CD4-positive, alpha-beta T cell treated with Interferon alpha-2 for 1 hour (primary cell): Measurements from ENCODE around the gene ZFAND2A.
"Not testable (repeated sequence)": the region's sequence is repeated elsewhere in the genome, so short reads cannot be mapped to it uniquely, and the experiment has no call there.

Experiments used
- DNase-seq, 2 donors: peaks; one replicate each; pipeline ENCODE4 v3.0.0-alpha.2; 2020 to 2022

Gene ZFAND2A

DNA sequence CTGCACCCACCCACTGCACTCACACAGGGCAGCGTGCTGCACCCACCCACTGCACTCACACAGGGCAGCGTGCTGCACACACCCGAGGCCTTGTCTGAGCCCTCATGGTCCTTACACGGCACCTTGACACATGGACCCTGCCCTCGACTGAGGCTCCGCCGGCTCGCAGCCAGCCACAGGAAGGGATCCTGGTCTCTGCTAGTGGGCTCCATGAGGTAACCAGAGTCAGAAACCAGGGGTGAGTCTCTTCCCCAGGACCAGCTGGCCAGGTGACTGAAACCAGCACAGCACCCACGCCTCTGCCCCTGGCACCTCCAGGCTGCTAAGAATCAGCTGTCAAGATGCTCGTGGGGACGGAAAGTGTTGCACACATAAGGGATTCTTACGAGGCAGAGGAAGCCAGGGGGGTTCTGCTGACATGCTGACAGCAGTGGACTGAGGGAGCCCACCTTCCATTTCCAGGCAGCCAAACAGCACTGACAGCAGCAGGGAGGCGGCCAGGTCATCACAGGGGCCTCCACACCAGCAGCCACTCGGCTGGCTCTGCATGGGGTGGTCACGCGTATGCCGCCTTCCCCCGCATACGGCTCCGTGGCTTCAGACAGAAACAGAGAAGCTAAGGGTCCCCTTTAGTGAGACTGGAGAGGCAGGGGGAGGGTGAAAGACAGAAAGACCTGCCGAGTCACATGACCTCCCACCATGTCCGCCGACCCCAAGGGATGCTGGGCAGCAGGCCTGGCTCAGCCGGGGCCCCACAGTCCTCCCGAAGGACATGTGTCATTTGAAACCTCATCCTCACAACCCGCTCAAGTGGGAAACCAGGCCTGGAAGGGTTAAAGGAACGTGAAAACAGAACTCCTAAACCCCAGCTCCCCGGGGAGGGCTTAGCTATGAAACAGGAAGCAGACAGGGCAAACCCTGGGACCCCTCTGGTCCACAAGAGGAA lies 37.8 kb downstream of the ZFAND2A start:
- no peak for DNase-seq

DNA sequence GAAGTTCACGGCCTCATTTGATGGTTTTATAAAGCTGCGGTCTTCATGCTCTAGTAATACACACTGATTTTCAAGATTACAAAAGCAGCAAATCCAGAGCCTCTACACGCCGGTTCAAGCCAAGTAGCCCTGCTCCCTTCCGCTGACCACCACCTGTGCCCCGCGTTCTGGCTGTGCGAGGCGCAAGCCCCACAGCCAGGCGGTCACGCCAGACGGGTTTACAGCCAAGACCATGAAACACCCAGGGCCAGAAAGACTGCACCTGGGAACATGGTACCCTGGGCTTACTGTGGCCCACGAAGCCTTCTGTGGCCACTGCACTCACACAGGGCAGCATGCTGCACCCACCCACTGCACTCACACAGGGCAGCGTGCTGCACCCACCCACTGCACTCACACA lies 38.5 kb downstream of the ZFAND2A start:
- no peak for DNase-seq

DNA sequence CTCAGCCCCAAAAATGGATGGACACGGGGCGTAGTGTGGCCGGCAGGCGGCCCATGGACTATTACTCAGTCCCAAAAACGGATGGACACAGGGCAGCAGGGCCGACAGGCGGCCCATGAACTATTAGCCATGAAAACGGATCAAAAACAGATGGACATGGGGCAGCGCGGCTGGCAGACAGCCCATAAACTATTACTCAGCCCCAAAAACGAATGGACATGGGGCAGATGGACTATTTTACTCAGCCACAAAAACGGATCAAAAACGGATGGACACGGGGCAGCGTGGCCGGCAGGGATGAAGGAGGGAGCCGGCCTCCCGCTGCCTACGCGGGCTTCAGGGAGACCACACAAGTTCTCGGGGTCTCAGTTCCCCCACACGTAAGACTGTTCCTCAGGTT lies 39.2 kb downstream of the ZFAND2A start:
- no peak for DNase-seq

DNA sequence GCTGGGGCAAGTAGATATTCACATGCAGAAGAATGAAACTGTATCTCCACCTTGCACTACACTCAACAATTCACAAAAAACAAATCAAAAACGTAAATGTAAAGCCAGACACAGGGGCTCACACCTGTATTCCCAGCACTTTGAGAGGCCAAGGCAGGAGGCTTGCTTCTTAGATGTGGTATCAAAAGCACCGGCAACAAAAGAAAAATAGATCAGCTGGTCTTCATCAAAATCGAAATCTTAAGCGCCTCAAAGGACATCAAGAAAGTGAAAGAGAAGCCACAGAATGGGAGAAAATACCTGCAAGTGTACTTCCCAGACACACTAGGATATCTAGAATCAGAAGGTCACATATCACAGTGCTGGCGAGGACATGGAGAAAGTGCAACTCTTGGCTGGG lies 40.8 kb downstream of the ZFAND2A start:
- DNase-seq, result no peak

GRCh38 chr7:1117321-1117928 lies 42.6 kb downstream of the ZFAND2A start:
- DNase-seq, result no peak

DNA sequence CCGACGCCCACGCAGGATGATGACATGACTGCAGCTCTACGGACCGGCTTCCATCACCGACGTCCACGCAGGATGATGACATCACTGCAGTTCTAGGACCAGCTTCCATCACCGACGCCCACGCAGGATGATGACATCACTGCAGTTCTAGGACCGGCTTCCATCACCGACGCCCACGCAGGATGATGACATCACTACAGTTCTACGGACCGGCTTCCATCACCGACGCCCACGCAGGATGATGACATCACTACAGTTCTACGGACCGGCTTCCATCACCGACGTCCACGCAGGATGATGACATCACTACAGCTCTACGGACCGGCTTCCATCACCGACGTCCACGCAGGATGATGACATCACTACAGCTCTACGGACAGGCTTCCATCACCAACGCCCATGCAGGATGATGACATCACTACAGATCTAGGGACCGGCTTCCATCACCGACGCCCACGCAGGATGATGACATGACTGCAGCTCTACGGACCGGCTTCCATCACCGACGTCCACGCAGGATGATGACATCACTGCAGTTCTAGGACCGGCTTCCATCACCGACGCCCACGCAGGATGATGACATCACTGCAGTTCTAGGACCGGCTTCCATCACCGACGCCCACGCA lies 43.5 kb downstream of the ZFAND2A start:
- not testable (repeated sequence) for DNase-seq

GRCh38 chr7:1115171-1116045 lies 44.6 kb downstream of the ZFAND2A start:
- DNase-seq, result not testable (repeated sequence)

GRCh38 chr7:1114505-1114904 lies 45.5 kb downstream of the ZFAND2A start:
- no peak for DNase-seq

DNA sequence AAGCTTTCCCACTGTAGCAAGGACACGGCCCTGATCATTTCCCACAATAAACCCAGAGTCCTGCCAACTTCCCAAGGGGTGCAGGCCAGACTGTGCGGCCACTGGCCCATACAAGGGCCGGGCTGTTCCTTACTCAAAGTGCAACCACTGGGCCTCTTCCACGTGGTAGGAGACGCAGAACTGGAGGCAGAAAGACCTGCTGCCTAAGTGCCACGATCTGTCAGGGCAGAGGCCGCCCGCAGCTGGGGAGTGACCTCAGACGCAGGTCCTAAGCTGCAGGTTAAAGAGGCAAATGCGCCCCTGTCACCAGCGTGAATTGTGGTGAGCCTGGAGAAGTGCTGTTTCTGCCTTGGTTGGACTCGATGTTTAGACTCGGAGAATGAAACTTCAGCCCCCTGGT lies 45.9 kb downstream of the ZFAND2A start:
- no peak for DNase-seq

DNA sequence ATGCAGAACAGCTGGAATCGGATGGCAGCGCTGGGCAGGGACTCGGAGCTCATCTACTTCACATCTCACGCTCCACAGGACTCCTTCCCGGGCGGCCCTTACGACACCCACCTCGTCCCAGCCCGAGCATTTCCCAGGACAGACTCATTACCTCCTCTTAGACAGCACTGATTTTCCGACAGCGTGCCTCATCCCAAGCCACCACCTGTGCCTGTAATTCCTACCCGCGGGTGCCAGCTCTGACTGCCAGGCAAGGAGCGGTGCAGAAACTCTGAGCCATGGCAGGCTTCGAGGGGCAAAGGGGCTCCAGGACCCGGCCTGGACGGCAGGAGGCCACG lies 46.5 kb downstream of the ZFAND2A start:
- no peak for DNase-seq

- no peak for DNase-seq
Measured at GRCh38 chr7:1112625-1113547, 47.1 kb downstream of the ZFAND2A start.

GRCh38 chr7:1112109-1112508 lies 47.9 kb downstream of the ZFAND2A start:
- no peak for DNase-seq

GRCh38 chr7:1111156-1111555 lies 48.8 kb downstream of the ZFAND2A start:
- no peak for DNase-seq

GRCh38 chr7:1110358-1110757 lies 49.6 kb downstream of the ZFAND2A start:
- no peak for DNase-seq

DNA sequence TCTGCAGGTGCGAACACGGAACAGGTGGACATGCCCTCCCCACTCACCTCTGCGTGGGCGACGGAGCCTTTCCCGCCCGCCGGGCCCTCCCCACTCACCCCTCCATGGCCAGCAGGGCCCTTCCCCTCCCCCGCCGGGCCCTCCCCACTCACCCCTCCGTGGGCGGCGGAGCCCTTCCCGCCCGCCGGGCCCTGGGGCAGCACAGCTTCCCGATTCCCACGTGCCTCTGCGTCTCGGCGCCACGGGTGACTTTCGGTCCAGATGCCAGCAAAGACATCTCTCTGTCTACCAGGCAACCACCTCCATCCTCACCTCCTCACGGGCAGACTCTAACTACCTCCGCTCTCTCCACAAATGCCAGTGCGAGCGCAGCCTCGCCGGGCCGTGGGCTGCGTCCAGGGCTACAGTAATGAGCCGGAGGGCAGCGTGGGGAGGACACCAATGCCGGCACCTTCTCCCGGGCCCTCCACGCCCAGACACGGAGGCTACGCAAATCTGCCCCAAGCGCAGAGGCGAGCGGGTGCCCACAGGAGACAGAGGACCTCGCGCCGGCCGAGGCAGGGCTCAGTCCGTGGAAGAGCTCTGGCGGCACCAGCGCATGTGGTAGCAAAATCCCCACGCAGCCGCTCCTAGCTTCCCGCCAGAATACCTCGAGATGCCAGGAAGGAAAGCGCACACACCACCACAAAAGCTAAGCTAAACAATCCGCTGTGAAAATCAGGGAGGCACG lies 50.2 kb downstream of the ZFAND2A start:
- no peak for DNase-seq

- DNase-seq, result no peak
Measured at GRCh38 chr7:1108264-1108920, 51.6 kb downstream of the ZFAND2A start.

GRCh38 chr7:1106793-1107421 lies 53.1 kb downstream of the ZFAND2A start:
- no peak for DNase-seq

GRCh38 chr7:1106063-1106792 lies 53.8 kb downstream of the ZFAND2A start:
- no peak for DNase-seq

DNA sequence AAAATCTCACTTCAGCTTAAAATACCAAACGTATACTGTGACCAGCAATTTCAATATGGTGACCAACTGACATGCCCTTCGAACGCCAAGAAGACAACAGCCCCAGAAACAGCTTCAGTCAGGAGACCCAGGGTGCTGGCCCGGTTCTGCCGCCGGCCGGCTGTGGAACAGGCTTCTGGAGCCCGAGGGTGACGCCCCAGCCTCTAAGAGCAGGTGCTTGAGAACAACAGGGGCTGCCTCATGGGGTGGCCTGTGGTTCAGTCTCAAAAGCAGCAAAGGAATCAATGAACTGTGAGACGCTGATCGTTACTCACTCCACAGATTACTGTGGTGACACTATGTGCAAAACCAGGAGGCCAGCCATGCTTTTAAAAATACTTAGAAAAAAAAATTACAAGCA lies 54.8 kb downstream of the ZFAND2A start:
- no peak for DNase-seq
